ENCODE measurements around the gene KLF7. TPM values are rescaled to one million over a fixed set of nuclear protein-coding genes. Genes with fewer than 3 reads are reported as not detected.

Gene KLF7
- total RNA-seq, 1 donor from 2014 or later = 5.2 TPM

- Histone ChIP-seq H3K4me3 (no peak overlapping the region), H3K9ac (no peak overlapping the region), H2AFZ (replicated peaks) (no peak overlapping the region), H3K27ac (no peak overlapping the region), H3F3A (ENCODE audit: low read depth) (peaks cover 6% of the 10 kb centered on the region), H3K79me2 (ENCODE audit: low read depth) (no peaks in the 10 kb centered on the region), H3K27me3 (no peaks in the 10 kb centered on the region), H3K9me3 (ENCODE audit: low read depth) (no peaks in the 10 kb centered on the region), H3K36me3 (no peaks in the 10 kb centered on the region), H4K20me1 (ENCODE audit: low read depth) (no peaks in the 10 kb centered on the region), H3K4me2 (no peak overlapping the region), H3K4me1 (peaks cover 15% of the 10 kb centered on the region)
- Mint-ChIP-seq H3K4me3 (no peak overlapping the region), H3K36me3 (peaks cover 21% of the 10 kb centered on the region), H3K9me3 (no peaks in the 10 kb centered on the region), H3K27ac (no peak overlapping the region), H3K27me3 (ENCODE audit: insufficient read depth, low read depth) (peaks cover 2% of the 10 kb centered on the region), H3K4me1 (peaks cover 43% of the 10 kb centered on the region)
- DNase-seq (ENCODE audit: low spot score) = no peak
- TF ChIP-seq, protein P1, sequence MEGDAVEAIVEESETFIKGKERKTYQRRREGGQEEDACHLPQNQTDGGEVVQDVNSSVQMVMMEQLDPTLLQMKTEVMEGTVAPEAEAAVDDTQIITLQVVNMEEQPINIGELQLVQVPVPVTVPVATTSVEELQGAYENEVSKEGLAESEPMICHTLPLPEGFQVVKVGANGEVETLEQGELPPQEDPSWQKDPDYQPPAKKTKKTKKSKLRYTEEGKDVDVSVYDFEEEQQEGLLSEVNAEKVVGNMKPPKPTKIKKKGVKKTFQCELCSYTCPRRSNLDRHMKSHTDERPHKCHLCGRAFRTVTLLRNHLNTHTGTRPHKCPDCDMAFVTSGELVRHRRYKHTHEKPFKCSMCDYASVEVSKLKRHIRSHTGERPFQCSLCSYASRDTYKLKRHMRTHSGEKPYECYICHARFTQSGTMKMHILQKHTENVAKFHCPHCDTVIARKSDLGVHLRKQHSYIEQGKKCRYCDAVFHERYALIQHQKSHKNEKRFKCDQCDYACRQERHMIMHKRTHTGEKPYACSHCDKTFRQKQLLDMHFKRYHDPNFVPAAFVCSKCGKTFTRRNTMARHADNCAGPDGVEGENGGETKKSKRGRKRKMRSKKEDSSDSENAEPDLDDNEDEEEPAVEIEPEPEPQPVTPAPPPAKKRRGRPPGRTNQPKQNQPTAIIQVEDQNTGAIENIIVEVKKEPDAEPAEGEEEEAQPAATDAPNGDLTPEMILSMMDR (IDR thresholded peaks at IDR 0.05) = no peak
- TF ChIP-seq EZH2 (IDR thresholded peaks at IDR 0.05) (no peak), EZH2phosphoT487 (IDR thresholded peaks at IDR 0.05) (no peak)
Measured at GRCh38 chr2:207108440-207108839, 57.3 kb downstream of the KLF7 start.

DNA sequence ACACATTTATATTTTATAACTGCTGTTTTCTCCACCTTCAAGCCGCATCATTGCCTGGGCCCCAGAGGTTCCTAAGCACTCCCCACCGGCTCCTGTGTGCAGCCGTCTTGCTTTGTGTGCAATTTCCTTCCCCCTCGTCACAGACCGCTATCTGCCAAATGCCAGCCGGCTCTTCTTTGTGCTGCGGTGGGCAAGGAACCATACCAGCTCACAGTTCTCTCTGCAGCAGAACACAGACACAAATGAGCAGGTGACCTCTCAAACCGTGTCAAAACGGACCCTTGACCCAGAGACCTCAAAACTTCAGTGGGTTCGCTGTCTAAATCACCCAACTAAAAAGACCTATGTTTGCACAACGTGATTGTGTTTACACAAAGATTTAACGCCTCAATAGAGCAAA, 58.2 kb downstream of the KLF7 start:
- Histone ChIP-seq H3K4me1 (peaks cover 15% of the 10 kb centered on the region), H2AFZ (replicated peaks) (no peak overlapping the region), H3K79me2 (ENCODE audit: low read depth) (no peaks in the 10 kb centered on the region), H3K9ac (no peak overlapping the region), H3K27me3 (no peaks in the 10 kb centered on the region), H3K4me3 (no peak overlapping the region), H3K36me3 (no peaks in the 10 kb centered on the region), H3K4me2 (no peak overlapping the region), H4K20me1 (ENCODE audit: low read depth) (no peaks in the 10 kb centered on the region), H3K27ac (no peak overlapping the region), H3F3A (ENCODE audit: low read depth) (peaks cover 6% of the 10 kb centered on the region), H3K9me3 (ENCODE audit: low read depth) (no peaks in the 10 kb centered on the region)
- DNase-seq (ENCODE audit: low spot score) = no peak
- Mint-ChIP-seq H3K27me3 (ENCODE audit: insufficient read depth, low read depth) (peaks cover 2% of the 10 kb centered on the region), H3K9me3 (no peaks in the 10 kb centered on the region), H3K27ac (no peak overlapping the region), H3K4me3 (no peak overlapping the region), H3K36me3 (peaks cover 22% of the 10 kb centered on the region), H3K4me1 (peaks cover 35% of the 10 kb centered on the region)
- TF ChIP-seq EZH2 (IDR thresholded peaks at IDR 0.05) (no peak), EZH2phosphoT487 (IDR thresholded peaks at IDR 0.05) (no peak)
- TF ChIP-seq, protein P1 (IDR thresholded peaks at IDR 0.05) = no peak

DNA sequence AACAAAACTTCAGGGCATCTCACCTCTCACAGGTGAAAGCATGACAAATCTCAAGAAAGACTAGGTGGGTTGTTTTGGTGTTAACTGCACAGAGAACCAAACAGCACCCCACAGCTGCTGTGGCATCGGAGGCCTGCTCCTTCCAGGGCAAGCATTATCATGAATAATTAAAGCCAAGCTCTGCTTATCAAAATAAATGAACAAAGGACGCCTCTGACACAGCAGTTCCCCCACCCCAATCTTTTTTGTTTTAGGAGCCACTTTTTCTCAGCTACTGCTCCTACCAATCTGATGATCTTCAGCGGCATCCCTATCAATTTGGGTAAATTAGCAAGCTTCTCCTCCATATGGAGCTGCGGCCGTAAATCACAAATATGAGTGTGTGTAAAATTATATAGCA, 58.6 kb downstream of the KLF7 start:
- DNase-seq (ENCODE audit: low spot score) = no peak
- peaks cover 6% of the 10 kb centered on the region for H3F3A ChIP-seq (ENCODE audit: low read depth)
- no peaks in the 10 kb centered on the region for H3K36me3 ChIP-seq
- no peak overlapping the region for H3K27ac ChIP-seq
- no peaks in the 10 kb centered on the region for H3K9me3 ChIP-seq (ENCODE audit: low read depth)
- H3K36me3 Mint-ChIP-seq = peaks cover 22% of the 10 kb centered on the region
- H3K27ac Mint-ChIP-seq = no peak overlapping the region
- peaks cover 2% of the 10 kb centered on the region for H3K27me3 Mint-ChIP-seq (ENCODE audit: insufficient read depth, low read depth)
- H3K4me3 ChIP-seq = no peak overlapping the region
- peaks cover 31% of the 10 kb centered on the region for H3K4me1 Mint-ChIP-seq
- H3K4me2 ChIP-seq = no peak overlapping the region
- H3K9me3 Mint-ChIP-seq = peaks cover under 1% of the 10 kb centered on the region
- TF ChIP-seq, protein P1 (IDR thresholded peaks at IDR 0.05) = no peak
- no peak for TF ChIP-seq EZH2 (IDR thresholded peaks at IDR 0.05)
- TF ChIP-seq EZH2phosphoT487 (IDR thresholded peaks at IDR 0.05) = no peak
- peaks cover 15% of the 10 kb centered on the region for H3K4me1 ChIP-seq
- H3K9ac ChIP-seq = no peak overlapping the region
- H3K4me3 Mint-ChIP-seq = no peak overlapping the region
- H2AFZ ChIP-seq (replicated peaks) = no peak overlapping the region
- H3K27me3 ChIP-seq = no peaks in the 10 kb centered on the region
- no peaks in the 10 kb centered on the region for H4K20me1 ChIP-seq (ENCODE audit: low read depth)
- H3K79me2 ChIP-seq (ENCODE audit: low read depth) = no peaks in the 10 kb centered on the region

Data from neural progenitor cell (in vitro differentiated cells).